Type B pancreatic cell (in vitro differentiated cells): ENCODE data around the gene SLC2A10. TPM values are rescaled to one million over a fixed set of nuclear protein-coding genes. Genes with fewer than 3 reads are reported as not detected.

Experiments used
- DNase-seq: peaks from one replicate; pipeline ENCODE4 v3.0.0; 2021; ENCODE audit warnings: mixed read lengths; ENCODE audit not compliant: unreplicated experiment; ENCODE audit errors: extremely low spot score
- H3K27ac Mint-ChIP-seq: 2 replicates; pipeline ENCODE4 v1.8.0; 2021; ENCODE audit warnings: mild to moderate bottlenecking, mixed read lengths
- H3K27me3 Mint-ChIP-seq: 2 replicates; pipeline ENCODE4 v1.8.0; 2021; ENCODE audit warnings: mixed read lengths
- H3K36me3 Mint-ChIP-seq: 2 replicates; pipeline ENCODE4 v1.8.0; 2021; ENCODE audit warnings: mixed read lengths
- H3K4me1 Mint-ChIP-seq: one replicate; pipeline ENCODE4 v1.8.0; 2021; ENCODE audit warnings: mixed read lengths; ENCODE audit not compliant: unreplicated experiment
- H3K4me3 Mint-ChIP-seq: 2 replicates; pipeline ENCODE4 v1.8.0; 2021; ENCODE audit warnings: mild to moderate bottlenecking, mixed read lengths
- H3K9me3 Mint-ChIP-seq: 2 replicates; pipeline ENCODE4 v1.8.0; 2021; ENCODE audit warnings: mixed read lengths
- total RNA-seq: library from RNA; stranded (reverse); gene quantifications from 2 replicates; pipeline ENCODE4 v1.2.1, GENCODE V29; 2021; ENCODE audit warnings: low replicate concordance
- TF ChIP-seq, protein P1 (sequence below): fragments of 200-600 bp; sonication (generic); conservative IDR thresholded peaks from 2 replicates; pipeline ENCODE4 v1.5.0; 2021; ENCODE audit warnings: antibody characterized with exemption, mild to moderate bottlenecking

Gene SLC2A10
- total RNA-seq, 1 donor from 2014 or later: 15.8 TPM

GRCh38 chr20:46774236-46774635 is 64.8 kb downstream of the SLC2A10 start:
- H3K27ac Mint-ChIP-seq: no peak overlapping the region
- H3K4me1 Mint-ChIP-seq: no peaks in the 10 kb centered on the region
- peaks cover 9% of the 10 kb centered on the region for H3K9me3 Mint-ChIP-seq
- TF ChIP-seq, protein P1, sequence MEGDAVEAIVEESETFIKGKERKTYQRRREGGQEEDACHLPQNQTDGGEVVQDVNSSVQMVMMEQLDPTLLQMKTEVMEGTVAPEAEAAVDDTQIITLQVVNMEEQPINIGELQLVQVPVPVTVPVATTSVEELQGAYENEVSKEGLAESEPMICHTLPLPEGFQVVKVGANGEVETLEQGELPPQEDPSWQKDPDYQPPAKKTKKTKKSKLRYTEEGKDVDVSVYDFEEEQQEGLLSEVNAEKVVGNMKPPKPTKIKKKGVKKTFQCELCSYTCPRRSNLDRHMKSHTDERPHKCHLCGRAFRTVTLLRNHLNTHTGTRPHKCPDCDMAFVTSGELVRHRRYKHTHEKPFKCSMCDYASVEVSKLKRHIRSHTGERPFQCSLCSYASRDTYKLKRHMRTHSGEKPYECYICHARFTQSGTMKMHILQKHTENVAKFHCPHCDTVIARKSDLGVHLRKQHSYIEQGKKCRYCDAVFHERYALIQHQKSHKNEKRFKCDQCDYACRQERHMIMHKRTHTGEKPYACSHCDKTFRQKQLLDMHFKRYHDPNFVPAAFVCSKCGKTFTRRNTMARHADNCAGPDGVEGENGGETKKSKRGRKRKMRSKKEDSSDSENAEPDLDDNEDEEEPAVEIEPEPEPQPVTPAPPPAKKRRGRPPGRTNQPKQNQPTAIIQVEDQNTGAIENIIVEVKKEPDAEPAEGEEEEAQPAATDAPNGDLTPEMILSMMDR: no peak
- DNase-seq: no peak
- peaks cover 8% of the 10 kb centered on the region for H3K27me3 Mint-ChIP-seq
- H3K36me3 Mint-ChIP-seq: no peaks in the 10 kb centered on the region
- no peak overlapping the region for H3K4me3 Mint-ChIP-seq

- H3K27me3 Mint-ChIP-seq: peaks cover 8% of the 10 kb centered on the region
- no peak for DNase-seq
- peaks cover 9% of the 10 kb centered on the region for H3K9me3 Mint-ChIP-seq
- TF ChIP-seq, protein P1: no peak
- no peak overlapping the region for H3K27ac Mint-ChIP-seq
- H3K4me1 Mint-ChIP-seq: no peaks in the 10 kb centered on the region
- H3K36me3 Mint-ChIP-seq: no peaks in the 10 kb centered on the region
- H3K4me3 Mint-ChIP-seq: no peak overlapping the region
Observed at GRCh38 chr20:46774943-46775560, 65.6 kb downstream of the SLC2A10 start.

- TF ChIP-seq, protein P1: no peak
- Mint-ChIP-seq H3K27ac (no peak overlapping the region), H3K4me3 (no peak overlapping the region), H3K9me3 (peaks cover 9% of the 10 kb centered on the region), H3K36me3 (no peaks in the 10 kb centered on the region), H3K27me3 (peaks cover 6% of the 10 kb centered on the region), H3K4me1 (no peaks in the 10 kb centered on the region)
- DNase-seq: no peak
Observed at GRCh38 chr20:46775806-46776205, 66.4 kb downstream of the SLC2A10 start.

- Mint-ChIP-seq H3K4me1 (no peaks in the 10 kb centered on the region), H3K4me3 (no peak overlapping the region), H3K36me3 (no peaks in the 10 kb centered on the region), H3K9me3 (peaks cover 9% of the 10 kb centered on the region), H3K27ac (no peak overlapping the region), H3K27me3 (peaks cover 5% of the 10 kb centered on the region)
- TF ChIP-seq, protein P1: no peak
- DNase-seq: no peak
Observed at GRCh38 chr20:46777331-46777730, 67.9 kb downstream of the SLC2A10 start.

GRCh38 chr20:46779831-46780230 is 70.4 kb downstream of the SLC2A10 start:
- TF ChIP-seq, protein P1: no peak

More at GRCh38 chr20:46779831-46780230, 70.4 kb downstream of the SLC2A10 start:
- no peak overlapping the region for H3K4me3 Mint-ChIP-seq
- DNase-seq: no peak
- H3K9me3 Mint-ChIP-seq: peaks cover 9% of the 10 kb centered on the region
- H3K27me3 Mint-ChIP-seq: no peaks in the 10 kb centered on the region
- H3K27ac Mint-ChIP-seq: no peak overlapping the region
- H3K4me1 Mint-ChIP-seq: peaks cover 6% of the 10 kb centered on the region
- H3K36me3 Mint-ChIP-seq: no peaks in the 10 kb centered on the region
